GM12872 (cell line): ENCODE measurements around the gene PTPRK.

Experiments
- TF ChIP-seq, protein P1 (sequence below): IDR thresholded peaks from 3 replicates; pipeline ENCODE4 v1.5.1; 2011; ENCODE audit warnings: low read depth, mild to moderate bottlenecking, low read length, moderate library complexity; ENCODE audit not compliant: insufficient read depth

The PTPRK gene

DNA sequence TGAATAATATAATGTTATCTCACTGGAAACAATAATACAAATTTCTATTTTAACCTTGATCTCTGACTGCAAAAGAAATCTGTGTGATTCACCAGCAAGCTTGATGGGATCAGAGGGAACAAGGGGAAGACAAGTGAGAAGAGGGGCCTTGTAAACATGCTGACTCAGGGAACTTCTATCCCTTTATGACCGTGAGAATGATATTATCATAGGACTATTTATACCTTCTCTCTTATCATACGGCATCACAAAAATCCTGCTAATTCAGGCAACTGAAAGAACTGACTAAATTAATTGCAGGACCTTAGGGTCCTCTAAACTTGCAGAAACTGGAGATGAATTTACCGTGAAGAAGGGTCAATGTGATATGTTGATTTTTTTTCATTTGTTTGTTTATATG is 173.3 kb downstream of the PTPRK start:
- TF ChIP-seq, protein P1, sequence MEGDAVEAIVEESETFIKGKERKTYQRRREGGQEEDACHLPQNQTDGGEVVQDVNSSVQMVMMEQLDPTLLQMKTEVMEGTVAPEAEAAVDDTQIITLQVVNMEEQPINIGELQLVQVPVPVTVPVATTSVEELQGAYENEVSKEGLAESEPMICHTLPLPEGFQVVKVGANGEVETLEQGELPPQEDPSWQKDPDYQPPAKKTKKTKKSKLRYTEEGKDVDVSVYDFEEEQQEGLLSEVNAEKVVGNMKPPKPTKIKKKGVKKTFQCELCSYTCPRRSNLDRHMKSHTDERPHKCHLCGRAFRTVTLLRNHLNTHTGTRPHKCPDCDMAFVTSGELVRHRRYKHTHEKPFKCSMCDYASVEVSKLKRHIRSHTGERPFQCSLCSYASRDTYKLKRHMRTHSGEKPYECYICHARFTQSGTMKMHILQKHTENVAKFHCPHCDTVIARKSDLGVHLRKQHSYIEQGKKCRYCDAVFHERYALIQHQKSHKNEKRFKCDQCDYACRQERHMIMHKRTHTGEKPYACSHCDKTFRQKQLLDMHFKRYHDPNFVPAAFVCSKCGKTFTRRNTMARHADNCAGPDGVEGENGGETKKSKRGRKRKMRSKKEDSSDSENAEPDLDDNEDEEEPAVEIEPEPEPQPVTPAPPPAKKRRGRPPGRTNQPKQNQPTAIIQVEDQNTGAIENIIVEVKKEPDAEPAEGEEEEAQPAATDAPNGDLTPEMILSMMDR: no peak

- TF ChIP-seq, protein P1: no peak
Measured at GRCh38 chr6:128346569-128346968, 173.8 kb downstream of the PTPRK start.

GRCh38 chr6:128345278-128345677 is 175.1 kb downstream of the PTPRK start:
- TF ChIP-seq, protein P1: no peak

DNA sequence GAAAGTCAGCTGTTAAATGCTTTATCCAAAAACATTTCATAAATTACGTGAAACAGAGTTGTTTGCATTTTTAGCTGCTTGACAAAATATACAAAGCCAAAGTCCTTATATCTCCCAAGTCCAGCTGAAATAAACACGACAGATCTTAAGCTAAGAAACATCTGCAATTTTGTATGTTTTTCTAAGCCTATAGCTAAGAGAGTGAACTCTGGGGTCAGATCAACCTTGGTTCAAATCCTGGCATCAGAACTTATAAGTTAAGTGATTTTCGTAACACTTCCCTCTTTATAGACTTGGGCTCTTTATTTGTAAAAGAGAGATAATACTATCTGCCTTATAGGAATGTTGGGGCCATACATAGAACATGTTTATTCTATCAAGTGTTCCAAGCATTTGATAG is 176.7 kb downstream of the PTPRK start:
- TF ChIP-seq, protein P1: no peak

GRCh38 chr6:128339635-128340450 is 180.6 kb downstream of the PTPRK start:
- TF ChIP-seq, protein P1: no peak

GRCh38 chr6:128337619-128338018 is 182.8 kb downstream of the PTPRK start:
- TF ChIP-seq, protein P1: no peak

DNA sequence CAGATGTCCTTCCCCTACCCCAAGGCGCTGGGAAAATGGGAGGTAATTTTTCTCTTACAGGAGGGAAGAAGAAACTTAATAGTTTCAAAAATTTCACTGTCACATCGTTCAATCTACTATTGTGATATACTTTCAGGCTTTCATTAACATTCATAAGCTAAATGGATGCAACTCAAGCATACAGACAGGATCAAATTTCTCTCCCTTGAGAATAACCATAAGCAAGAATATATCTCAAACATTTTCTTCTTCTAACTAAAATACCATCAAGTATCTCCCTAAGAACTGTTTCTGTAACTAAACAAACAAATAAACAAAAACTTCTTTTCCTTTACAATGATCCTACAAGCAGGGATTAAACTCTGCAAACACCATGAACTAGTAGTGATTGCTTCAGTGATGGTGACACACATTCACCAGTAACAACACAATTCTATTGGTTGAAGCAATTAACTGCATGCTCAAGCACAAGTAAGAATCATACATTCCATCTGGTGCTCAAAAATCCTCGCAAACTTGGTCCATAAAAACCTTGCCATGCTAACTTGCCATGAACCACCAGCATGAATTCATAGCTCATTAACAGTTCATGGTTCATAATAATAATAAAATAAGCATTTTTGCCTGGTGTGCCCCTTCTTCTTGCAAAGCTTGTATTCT is 183.8 kb downstream of the PTPRK start:
- TF ChIP-seq, protein P1: no peak
